ENCODE measurements around the gene OR10X1.

OR10X1 gene

DNA sequence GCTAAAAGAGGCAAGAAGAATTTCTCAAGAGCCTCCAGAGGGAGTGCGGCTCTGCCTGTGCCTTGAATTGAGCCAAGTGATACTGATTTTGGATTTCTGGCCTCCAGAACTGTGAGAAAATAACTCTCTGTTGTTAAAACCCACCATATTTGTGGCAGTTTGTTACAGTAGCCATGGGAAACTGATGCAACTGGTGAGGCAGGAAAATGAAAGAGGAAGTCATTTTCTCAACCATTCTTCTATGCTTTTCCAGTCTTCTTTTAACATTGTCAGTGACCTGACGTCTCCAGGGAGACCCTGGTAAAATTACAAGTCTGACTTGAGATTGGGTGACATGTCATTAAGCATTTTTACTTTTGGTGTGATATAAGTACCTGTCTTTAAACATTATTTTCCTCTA lies 15.1 kb downstream of the OR10X1 start:
- Histone ChIP-seq H3K4me3 (ENCODE audit: low read depth, low read length) (no peak overlapping the region), H3K36me3 (replicated peaks) (no peaks in the 10 kb centered on the region), H3K27ac (no peak overlapping the region), H3K27me3 (replicated peaks) (no peaks in the 10 kb centered on the region)
- TF ChIP-seq, protein P1, sequence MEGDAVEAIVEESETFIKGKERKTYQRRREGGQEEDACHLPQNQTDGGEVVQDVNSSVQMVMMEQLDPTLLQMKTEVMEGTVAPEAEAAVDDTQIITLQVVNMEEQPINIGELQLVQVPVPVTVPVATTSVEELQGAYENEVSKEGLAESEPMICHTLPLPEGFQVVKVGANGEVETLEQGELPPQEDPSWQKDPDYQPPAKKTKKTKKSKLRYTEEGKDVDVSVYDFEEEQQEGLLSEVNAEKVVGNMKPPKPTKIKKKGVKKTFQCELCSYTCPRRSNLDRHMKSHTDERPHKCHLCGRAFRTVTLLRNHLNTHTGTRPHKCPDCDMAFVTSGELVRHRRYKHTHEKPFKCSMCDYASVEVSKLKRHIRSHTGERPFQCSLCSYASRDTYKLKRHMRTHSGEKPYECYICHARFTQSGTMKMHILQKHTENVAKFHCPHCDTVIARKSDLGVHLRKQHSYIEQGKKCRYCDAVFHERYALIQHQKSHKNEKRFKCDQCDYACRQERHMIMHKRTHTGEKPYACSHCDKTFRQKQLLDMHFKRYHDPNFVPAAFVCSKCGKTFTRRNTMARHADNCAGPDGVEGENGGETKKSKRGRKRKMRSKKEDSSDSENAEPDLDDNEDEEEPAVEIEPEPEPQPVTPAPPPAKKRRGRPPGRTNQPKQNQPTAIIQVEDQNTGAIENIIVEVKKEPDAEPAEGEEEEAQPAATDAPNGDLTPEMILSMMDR (IDR thresholded peaks at IDR 0.05; ENCODE audit: low read depth, low read length, missing control alignments): no peak
- in situ Hi-C loops (cut with HindIII; ENCODE audit: low pct_ligation_motif_present, low sequenced_read_pairs): no loop called here
- DNase-seq: no peak

DNA sequence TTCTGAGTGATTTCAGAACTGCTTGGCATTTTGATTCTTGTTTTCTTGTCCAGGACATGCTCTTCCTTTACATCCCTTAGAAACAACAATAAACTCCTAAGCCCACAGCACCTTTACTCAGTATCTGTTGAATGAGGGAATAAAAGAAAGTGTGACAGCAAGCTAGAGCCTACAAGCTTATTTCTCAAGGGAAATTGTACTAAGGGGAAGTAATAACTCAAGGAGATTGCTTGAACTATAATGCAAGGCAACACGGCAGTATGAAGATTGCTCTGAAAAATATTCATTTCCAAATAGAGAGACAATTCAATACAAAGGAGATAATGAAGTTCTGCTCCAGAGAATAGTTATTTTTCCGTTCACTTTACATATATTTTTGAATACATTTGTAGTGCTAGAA lies 15.8 kb downstream of the OR10X1 start:
- Histone ChIP-seq H3K36me3 (replicated peaks) (no peaks in the 10 kb centered on the region), H3K4me3 (ENCODE audit: low read depth, low read length) (no peak overlapping the region), H3K27me3 (replicated peaks) (no peaks in the 10 kb centered on the region), H3K27ac (no peak overlapping the region)
- in situ Hi-C loops (cut with HindIII; ENCODE audit: low pct_ligation_motif_present, low sequenced_read_pairs): no loop called here
- DNase-seq: no peak
- TF ChIP-seq, protein P1 (IDR thresholded peaks at IDR 0.05; ENCODE audit: low read depth, low read length, missing control alignments): no peak

DNA sequence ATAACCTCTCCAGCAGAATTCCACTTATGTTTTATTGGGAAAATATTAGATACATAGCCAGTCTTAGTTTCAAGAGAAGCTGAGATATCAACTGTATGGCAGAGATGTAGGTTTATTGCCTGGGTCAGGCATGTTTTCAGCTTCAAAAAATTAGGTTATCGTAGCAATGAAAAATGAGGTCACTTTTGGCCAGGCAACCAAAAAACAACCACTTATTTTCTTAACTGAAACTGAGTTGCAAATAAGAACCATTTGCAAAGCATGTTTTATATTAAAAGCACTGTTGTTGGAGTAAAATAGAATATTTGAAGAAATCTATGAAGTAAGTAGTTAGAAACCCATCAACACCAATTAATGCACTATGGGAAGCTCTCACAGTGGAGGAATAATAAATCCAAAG lies 20.0 kb downstream of the OR10X1 start:
- Histone ChIP-seq H3K27ac (no peak overlapping the region), H3K4me3 (ENCODE audit: low read depth, low read length) (no peak overlapping the region), H3K36me3 (replicated peaks) (no peaks in the 10 kb centered on the region), H3K27me3 (replicated peaks) (no peaks in the 10 kb centered on the region)
- TF ChIP-seq, protein P1 (IDR thresholded peaks at IDR 0.05; ENCODE audit: low read depth, low read length, missing control alignments): no peak
- in situ Hi-C loops (cut with HindIII; ENCODE audit: low pct_ligation_motif_present, low sequenced_read_pairs): no loop called here
- no peak for DNase-seq

DNA sequence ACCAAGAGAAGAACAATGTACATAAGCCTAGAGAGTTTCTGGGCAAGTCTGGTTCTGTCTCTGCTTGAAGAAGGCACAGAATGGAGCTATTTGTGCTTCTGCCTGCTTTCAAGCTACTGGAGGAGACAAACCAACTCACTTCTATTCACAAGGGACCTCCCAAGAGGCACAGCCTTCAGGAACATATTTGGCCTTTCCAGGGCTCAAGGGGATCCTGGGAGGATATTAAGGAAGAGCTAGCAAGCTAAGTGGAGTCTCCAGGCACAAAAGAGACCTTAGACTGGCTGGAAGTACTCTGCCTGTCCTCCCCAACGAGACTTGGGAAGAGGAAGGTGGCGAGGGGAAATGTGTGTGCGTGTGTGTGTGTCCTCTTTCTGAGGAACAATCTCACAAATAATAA lies 25.3 kb downstream of the OR10X1 start, which contains the start of gene OR6Y1:
Gene OR6Y1 (minus strand): TSS at position 54 of the 400 bp plus-strand sequence. CDS start 6,300 bp downstream, outside the sequence.
- in situ Hi-C loops (cut with HindIII; ENCODE audit: low pct_ligation_motif_present, low sequenced_read_pairs): no loop called here
- H3K27me3 ChIP-seq (replicated peaks): no peaks in the 10 kb centered on the region
- no peak within 1 kb of the TSS for H3K27ac ChIP-seq
- TF ChIP-seq, protein P1 (IDR thresholded peaks at IDR 0.05; ENCODE audit: low read depth, low read length, missing control alignments): no peak
- no peaks in the 10 kb centered on the region for H3K36me3 ChIP-seq (replicated peaks)
- no peak for DNase-seq
- H3K4me3 ChIP-seq (ENCODE audit: low read depth, low read length): no peak within 1 kb of the TSS

DNA sequence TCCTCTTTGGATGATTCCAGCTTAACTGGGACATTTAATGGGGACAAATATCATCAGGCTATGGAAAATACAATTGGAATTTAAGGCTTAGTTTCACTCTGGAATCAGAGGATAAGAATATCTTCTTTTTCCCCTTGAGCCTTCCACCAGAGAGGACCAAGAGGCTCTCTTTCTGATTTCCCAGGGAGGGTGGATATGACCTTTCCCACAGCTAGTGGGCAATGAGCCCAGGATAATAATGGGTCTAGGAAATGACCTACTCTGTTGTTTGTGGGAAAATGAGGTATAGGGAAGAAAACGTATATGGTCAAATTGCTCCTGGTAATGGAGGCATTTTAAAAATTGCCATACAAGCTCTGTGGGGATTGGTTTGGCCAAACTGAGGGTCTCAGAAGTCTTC lies 27.4 kb downstream of the OR10X1 start:
- H3K27me3 ChIP-seq (replicated peaks): no peaks in the 10 kb centered on the region
- in situ Hi-C loops (cut with HindIII; ENCODE audit: low pct_ligation_motif_present, low sequenced_read_pairs): no loop called here
- H3K27ac ChIP-seq: no peak overlapping the region
- H3K36me3 ChIP-seq (replicated peaks): no peaks in the 10 kb centered on the region
- TF ChIP-seq, protein P1 (IDR thresholded peaks at IDR 0.05; ENCODE audit: low read depth, low read length, missing control alignments): no peak
- H3K4me3 ChIP-seq (ENCODE audit: low read depth, low read length): no peak overlapping the region
- DNase-seq: no peak

DNA sequence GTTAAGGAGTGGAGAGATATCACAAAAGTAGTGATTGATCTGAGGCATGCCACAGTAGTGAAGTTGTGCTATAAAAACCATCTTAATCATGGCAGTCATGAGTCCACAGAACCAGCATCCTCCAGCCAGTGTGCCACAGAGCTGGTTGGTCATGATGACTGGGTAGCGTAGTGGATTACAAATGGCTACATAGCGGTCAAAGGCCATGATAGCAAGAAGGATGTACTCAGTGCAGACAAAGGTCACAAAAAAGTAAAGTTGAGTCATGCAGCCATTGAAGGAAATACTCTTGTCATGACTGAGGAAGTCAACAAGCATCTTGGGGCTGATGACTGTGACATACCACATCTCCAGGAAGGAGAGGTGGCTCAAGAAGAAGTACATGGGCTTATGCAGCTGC lies 32.2 kb downstream of the OR10X1 start:
- in situ Hi-C loops (cut with HindIII; ENCODE audit: low pct_ligation_motif_present, low sequenced_read_pairs): no loop called here

More for the DNA sequence above, 32.2 kb downstream of the OR10X1 start:
- Histone ChIP-seq H3K27me3 (replicated peaks) (no peaks in the 10 kb centered on the region), H3K36me3 (replicated peaks) (no peaks in the 10 kb centered on the region), H3K4me3 (ENCODE audit: low read depth, low read length) (no peak overlapping the region), H3K27ac (no peak overlapping the region)
- no peak for DNase-seq
- TF ChIP-seq, protein P1 (IDR thresholded peaks at IDR 0.05; ENCODE audit: low read depth, low read length, missing control alignments): no peak
